Measurements from ENCODE around the gene ARHGEF3.

- no peak for TF ChIP-seq CTCF (IDR thresholded peaks at IDR 0.05 in 8 of 11, conservative IDR thresholded peaks at IDR 0.05 in 3 of 11)
- no peak for TF ChIP-seq POLR2A (IDR thresholded peaks at IDR 0.05)
These were observed 30.4 kb downstream of the ARHGEF3 start for GRCh38 chr3:56771376-56771775.
